Activated T-cell treated with anti-CD3 and anti-CD28 coated beads, Interleukin-2, amount 50 U/mL, for 1 hour (primary cell): ENCODE data around the gene CEP57L1.

Experiments used
- DNase-seq: peaks from one replicate; pipeline ENCODE4 v3.0.0-alpha.2; 2020

CEP57L1 gene

GRCh38 chr6:109095036-109095834 lies at the start of gene CEP57L1:
TSS of gene CEP57L1 (plus strand) at chr6:109095507. CDS start at chr6:109145222, 49,715 bp downstream.
- DNase-seq, result peak; percentile 92

DNA sequence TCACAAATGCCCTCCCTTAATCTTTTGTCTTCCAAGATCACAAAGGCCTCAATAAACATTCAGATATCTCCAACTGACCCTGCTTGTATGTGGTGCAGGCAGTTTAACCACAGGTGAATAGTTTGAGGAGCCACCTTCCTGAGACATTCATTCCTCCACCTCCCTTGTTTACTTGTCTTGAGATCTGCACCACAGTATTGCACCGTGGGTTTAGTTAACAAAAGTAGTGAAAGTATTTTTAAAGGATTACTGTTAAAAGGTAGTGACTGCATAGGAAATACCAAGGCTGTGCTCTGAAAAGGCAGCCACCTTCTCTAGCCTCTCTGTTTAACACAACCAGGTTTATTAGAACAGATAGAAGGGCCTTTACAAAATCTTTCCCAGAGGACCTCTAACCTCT lies 47.1 kb upstream of the CEP57L1 start:
- no peak for DNase-seq

DNA sequence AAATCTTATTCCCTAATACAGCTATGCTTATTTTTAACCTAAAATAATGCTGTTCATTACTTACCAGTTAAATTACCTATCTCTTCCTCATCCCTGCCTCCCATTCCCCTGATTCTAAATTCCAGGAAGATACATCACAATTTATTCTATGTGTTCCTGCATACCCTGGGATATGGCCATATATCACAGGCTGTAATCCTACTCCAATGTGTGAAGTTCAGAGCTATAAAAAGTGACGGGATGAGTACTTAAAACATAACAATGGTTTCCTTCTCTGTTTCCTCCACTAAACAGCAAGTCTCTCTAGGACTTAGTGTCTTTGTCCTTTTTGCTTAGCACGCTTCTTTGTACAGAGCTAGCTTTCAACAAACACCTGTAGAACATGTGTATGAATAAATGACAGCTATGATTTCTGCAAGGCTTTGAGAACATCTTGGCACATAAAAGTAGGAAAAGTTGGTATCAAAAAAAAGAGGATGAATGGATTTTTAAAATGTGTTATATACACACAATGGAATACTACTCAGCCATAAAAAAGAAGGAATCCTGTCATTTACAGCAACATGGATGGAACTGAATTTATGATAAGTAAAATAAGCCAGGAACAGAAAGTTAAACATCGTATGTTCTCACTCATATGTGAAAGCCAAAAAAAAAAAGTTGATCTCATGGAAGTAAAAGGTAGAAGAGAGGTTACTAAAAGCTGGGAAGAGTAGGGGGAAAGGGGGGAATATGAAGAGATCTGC lies 46.5 kb upstream of the CEP57L1 start:
- no peak for DNase-seq

- DNase-seq, result no peak
These were observed 45.3 kb upstream of the CEP57L1 start for GRCh38 chr6:109050012-109050411.

DNA sequence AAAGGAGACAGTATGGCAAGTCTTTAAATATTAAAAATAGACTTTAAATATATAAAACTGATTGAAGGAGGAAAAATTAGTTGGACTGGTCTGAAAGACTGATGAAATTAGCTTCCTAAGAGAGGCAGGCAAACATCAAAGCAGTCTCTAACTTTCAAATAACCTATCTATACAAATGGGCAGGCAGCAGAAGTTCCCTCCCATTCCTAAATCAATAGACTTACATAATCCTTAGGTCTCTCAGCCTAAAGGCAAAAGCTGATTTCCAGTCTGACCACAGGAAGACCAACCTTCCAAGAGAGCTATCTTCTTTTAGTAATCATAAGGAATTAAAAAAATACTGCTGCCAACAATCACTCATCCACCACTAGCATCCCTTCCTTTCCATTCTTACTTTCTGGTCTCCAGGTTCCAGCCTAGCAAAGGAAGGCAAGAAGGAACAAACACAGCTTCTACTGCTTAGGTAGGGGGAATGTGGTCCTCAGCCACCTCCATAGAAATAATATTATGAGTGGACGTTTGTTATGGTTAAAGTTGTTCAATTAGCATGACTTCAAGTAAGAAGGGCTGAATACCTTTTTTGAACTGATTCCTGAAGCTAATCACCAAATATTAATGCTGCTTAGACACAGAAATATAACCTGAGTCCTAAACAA lies 44.7 kb upstream of the CEP57L1 start:
- no peak for DNase-seq

DNA sequence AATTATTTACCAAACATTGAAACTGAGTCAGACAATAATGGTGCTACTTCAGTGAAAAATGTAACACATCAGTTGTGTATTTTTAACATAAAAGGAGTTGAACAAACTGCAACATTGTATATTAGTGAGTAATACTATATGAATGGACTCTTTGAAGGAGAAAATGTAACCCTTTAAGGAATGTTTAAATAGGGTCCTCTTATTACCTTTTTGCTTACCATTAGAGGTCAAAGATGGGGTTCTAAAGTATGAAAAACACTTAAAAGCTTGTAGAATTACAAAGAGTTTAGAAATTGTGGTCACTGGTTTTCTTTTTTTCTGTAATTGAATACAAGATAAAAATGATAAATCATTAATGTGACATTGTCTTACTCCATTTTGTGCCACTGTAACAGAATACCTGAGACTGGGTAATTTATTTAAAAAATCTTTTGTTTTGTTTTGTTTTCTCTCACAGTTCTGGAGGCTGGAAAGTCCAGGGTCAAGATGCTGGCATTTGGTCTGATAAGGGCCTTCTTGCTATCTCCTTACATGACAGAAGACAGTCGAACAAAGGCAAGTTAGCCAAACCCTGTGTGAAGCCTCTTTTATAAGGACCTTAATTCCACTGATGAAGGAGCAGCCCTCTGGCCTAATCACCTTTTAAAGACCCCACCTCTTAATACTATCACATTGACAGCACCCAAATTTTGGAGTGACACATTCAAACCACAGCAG lies 43.8 kb upstream of the CEP57L1 start:
- DNase-seq, result no peak

DNA sequence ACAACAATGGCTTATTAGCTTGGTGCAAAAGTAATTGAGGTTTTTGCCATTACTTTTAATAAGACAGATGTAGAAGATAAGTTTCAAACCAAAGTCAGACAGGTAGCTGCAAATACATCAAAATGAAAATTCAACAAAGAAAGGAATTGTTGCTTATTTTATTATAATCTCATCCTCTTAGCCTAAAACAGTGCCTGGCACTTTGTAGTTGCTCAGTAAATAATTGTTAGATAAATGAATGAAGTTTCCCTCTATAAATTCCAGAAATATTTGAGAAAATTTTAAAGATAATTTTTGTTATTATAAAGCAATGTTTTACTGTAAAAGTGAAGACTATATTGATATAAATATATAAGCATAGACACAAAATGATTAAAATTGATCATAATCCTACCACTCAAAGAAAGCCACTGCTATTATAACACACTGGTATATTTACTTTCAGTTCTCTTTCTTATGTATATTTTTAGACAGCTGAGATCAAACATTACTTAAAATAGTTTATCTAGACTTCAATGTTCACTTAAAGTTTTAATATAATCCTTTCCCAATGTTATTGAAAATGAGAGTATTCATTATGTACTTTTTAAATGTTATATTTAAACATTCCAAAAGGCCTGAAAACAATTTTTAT lies 43.2 kb upstream of the CEP57L1 start:
- no peak for DNase-seq

DNA sequence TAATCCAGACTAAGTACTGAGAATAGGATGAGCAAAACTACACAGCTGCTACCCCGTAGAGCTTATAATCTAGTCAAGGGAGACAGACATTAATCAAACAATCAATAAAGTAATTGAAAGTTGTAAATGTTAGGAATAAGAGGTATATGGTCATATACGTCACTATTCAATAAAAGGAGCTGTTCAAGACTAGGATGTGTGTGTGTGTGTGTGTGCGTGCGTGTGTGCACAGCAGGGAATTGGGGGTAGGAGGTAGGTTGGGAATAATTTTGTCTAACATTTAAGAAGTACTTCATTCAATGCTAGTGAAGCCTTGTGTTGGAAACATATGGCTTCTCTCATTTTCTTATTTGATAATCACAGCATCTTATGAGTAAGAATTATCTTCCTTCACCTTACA lies 42.5 kb upstream of the CEP57L1 start:
- no peak for DNase-seq

DNA sequence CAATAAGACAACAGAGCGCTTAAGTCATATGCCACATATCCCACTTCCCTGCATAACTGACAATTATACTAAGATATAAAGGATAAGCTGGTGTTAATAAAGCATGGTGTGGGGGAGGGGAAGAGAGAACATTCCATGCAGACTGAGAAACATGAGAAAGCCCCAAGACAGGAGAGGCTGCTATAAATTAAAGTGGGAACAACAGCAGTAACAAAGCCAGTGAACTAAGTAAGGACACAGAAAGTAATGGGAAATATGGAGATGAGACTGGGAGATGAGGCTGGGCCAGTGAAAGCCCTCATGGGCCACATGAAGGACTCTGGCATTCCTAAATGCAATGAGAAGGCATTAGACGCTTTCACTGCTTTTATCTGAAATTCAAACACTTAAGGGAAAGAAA lies 42.0 kb upstream of the CEP57L1 start:
- no peak for DNase-seq

GRCh38 chr6:109055771-109056235 lies 39.5 kb upstream of the CEP57L1 start:
- DNase-seq, result no peak

- no peak for DNase-seq
These were observed 38.6 kb upstream of the CEP57L1 start for GRCh38 chr6:109056661-109057060.

GRCh38 chr6:109058620-109059019 lies 36.7 kb upstream of the CEP57L1 start:
- no peak for DNase-seq

- no peak for DNase-seq
These were observed 36.2 kb upstream of the CEP57L1 start for GRCh38 chr6:109059153-109059552.

DNA sequence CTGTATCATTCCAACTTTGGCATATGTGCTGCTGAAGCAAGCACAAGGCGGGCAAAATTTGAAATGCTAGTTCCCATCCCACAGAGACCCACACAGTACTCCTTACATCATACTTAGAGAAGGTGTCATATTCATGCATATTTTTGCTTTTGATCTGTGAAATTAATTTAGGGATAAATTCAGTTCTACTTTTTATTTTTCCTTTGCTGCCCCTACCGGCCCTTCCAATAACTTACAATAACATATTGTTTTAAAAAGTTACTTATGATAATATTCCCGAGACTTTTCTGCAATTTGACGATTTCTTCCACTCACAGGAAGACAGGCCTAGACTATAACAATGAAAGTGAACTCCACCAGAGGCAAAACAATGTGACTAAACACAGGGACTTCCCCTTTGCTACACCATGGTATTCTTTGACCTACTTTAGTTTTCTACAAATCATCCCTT lies 35.7 kb upstream of the CEP57L1 start:
- DNase-seq, result no peak

- no peak for DNase-seq
These were observed 34.7 kb upstream of the CEP57L1 start for GRCh38 chr6:109060571-109060970.

- DNase-seq, result no peak
These were observed 33.1 kb upstream of the CEP57L1 start for GRCh38 chr6:109062216-109062615.

- no peak for DNase-seq
These were observed 32.4 kb upstream of the CEP57L1 start for GRCh38 chr6:109062767-109063352.

DNA sequence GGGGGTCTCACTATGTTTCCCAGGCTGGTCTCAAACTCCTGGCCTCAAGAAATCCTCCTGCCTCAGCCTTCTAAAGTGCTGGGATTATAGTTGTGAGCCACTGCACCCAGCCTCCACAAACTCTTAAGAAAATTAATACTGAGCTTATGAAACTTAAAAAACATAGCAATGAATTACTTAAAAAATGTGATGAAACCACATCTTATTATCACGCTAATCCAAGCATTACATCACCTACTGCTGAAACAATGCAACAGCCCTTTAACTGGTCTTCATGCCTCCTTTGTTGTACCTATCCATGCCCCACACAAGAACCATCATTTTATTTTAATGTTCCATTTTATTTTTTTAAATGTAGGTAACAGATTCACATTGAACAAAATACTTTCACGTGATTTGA lies 25.6 kb upstream of the CEP57L1 start:
- DNase-seq, result no peak

GRCh38 chr6:109071125-109071917 lies 24.0 kb upstream of the CEP57L1 start:
- no peak for DNase-seq

- no peak for DNase-seq
These were observed 21.8 kb upstream of the CEP57L1 start for GRCh38 chr6:109073344-109074132.

DNA sequence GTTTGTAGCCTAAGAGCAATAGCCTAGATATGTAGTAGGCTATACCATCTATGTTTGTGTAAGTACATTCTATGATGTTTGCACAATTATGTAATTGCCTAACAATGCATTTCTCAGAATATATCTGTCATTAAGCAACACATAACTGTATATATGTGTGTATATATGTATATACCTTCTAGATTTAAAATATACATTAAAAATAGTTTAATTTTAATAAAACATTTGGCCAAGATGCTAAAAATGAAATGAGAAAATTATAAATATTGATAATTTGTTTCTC lies 21.2 kb upstream of the CEP57L1 start:
- DNase-seq, result no peak
